ENCODE data around the gene PPP1R1A.

DNA sequence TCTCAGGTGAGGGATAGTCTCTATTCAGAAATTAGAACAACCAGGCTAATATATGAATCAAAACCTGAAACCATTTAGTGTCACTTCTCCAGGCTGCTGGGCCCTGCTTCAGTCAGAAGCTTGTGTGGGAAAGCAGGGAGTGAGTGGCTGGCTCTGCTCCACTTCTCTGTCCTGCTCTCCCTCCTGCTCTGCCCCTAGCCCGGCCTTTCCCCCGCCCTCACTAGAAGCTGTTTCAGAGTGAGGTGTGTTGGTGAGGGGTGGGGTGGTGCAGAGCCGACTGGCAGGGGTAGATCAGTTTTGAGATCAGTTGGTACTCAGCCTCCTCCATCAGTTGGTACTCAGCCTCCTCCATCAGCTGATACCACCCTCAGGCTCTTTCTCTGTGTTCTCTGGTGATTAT, 7.0 kb upstream of the PPP1R1A start:
- TF ChIP-seq, protein P1, sequence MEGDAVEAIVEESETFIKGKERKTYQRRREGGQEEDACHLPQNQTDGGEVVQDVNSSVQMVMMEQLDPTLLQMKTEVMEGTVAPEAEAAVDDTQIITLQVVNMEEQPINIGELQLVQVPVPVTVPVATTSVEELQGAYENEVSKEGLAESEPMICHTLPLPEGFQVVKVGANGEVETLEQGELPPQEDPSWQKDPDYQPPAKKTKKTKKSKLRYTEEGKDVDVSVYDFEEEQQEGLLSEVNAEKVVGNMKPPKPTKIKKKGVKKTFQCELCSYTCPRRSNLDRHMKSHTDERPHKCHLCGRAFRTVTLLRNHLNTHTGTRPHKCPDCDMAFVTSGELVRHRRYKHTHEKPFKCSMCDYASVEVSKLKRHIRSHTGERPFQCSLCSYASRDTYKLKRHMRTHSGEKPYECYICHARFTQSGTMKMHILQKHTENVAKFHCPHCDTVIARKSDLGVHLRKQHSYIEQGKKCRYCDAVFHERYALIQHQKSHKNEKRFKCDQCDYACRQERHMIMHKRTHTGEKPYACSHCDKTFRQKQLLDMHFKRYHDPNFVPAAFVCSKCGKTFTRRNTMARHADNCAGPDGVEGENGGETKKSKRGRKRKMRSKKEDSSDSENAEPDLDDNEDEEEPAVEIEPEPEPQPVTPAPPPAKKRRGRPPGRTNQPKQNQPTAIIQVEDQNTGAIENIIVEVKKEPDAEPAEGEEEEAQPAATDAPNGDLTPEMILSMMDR (conservative IDR thresholded peaks at IDR 0.05; ENCODE audit: low read depth in 2 of 2), result no peak
- TF ChIP-seq EZH2 (IDR thresholded peaks at IDR 0.05; ENCODE audit: low read depth, unreplicated experiment) (no peak), POLR2AphosphoS5 (IDR thresholded peaks at IDR 0.05; ENCODE audit: low read depth) (no peak), STAT1 (IDR thresholded peaks at IDR 0.05; ENCODE audit: unreplicated experiment) (no peak), JUNB (IDR thresholded peaks at IDR 0.05; ENCODE audit: unreplicated experiment) (no peak)
